BJ (cell line): ENCODE data around the gene L3MBTL1. TPM values are rescaled to one million over a fixed set of nuclear protein-coding genes. Genes with fewer than 3 reads are reported as not detected.

Source experiments
- CTCF ChIA-PET: fragments of 350-600 bp; formaldehyde crosslinking; extraction: SDS; loops from one replicate; lab custom pipeline; 2021; ENCODE audit warnings: antibody characterized with exemption, inconsistent platforms; lab: Yijun Ruan, JAX
- POLR2A ChIA-PET: fragments of 300-600 bp; sonication (Branson Sonifier 250); formaldehyde crosslinking; extraction: SDS; loops from one replicate; lab custom pipeline; 2021; ENCODE audit warnings: antibody characterized with exemption; lab: Charles Lee
- DNase-seq: peaks from one replicate; pipeline ENCODE4 v3.0.0-alpha.2; 2011; ENCODE audit warnings: low read depth
- H3K27me3 ChIP-seq: 2 replicates; pipeline ENCODE4 v1.6.0; 2011; ENCODE audit warnings: low read length; ENCODE audit not compliant: control insufficient read depth, insufficient read depth
- H3K36me3 ChIP-seq: 2 replicates; pipeline ENCODE4 v1.5.1; 2011; ENCODE audit warnings: low read length; ENCODE audit not compliant: control insufficient read depth, insufficient read depth
- H3K4me3 ChIP-seq: 2 replicates; pipeline ENCODE4 v1.5.1; 2011; ENCODE audit warnings: low read depth, mild to moderate bottlenecking, control low read depth, low read length
- polyA plus RNA-seq: library from polyadenylated mRNA; depleted of rRNA; stranded (reverse); fragments of >200 nt; gene quantifications from 2 replicates; pipeline ENCODE4 v1.2.3, GENCODE V29; 2011
- TF ChIP-seq, protein P1 (sequence below): IDR thresholded peaks from 2 replicates; pipeline ENCODE4 v1.5.1; 2011; ENCODE audit warnings: low read depth, mild to moderate bottlenecking, control low read depth, inconsistent platforms, low read length, moderate library complexity; ENCODE audit not compliant: insufficient read depth

The L3MBTL1 gene
- polyA plus RNA-seq, 1 experiment: 4.5 TPM

DNA sequence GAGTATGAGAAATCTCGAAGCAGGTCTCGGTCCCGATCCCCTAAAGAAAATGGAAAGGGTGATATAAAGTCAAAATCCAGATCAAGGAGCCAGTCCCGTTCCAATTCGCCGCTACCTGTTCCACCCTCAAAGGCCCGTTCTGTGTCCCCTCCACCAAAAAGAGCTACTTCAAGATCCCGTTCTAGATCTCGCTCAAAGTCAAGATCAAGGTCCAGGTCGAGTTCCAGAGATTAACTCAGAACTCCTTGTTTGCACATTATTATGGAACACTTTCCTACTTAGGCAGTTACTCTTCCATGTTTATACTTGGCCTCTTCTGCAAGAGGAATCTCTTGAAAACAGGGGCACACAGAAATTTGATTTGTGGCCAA is 46.7 kb upstream of the L3MBTL1 start:
- Histone ChIP-seq H3K36me3 (peaks cover 19% of the 10 kb centered on the region), H3K27me3 (no peaks in the 10 kb centered on the region), H3K4me3 (no peak overlapping the region)
- ChIA-PET CTCF (interaction anchor here (1.5 kb wide), 1 partner anchor 12 kb away, joined by 3 read pairs; no protein-coding TSS in a partner anchor), POLR2A (interaction anchor here (0.6 to 1.2 kb wide), 2 partner anchors 54 to 123 kb away, joined by 13 to 29 read pairs; no protein-coding TSS in a partner anchor)
- TF ChIP-seq, protein P1, sequence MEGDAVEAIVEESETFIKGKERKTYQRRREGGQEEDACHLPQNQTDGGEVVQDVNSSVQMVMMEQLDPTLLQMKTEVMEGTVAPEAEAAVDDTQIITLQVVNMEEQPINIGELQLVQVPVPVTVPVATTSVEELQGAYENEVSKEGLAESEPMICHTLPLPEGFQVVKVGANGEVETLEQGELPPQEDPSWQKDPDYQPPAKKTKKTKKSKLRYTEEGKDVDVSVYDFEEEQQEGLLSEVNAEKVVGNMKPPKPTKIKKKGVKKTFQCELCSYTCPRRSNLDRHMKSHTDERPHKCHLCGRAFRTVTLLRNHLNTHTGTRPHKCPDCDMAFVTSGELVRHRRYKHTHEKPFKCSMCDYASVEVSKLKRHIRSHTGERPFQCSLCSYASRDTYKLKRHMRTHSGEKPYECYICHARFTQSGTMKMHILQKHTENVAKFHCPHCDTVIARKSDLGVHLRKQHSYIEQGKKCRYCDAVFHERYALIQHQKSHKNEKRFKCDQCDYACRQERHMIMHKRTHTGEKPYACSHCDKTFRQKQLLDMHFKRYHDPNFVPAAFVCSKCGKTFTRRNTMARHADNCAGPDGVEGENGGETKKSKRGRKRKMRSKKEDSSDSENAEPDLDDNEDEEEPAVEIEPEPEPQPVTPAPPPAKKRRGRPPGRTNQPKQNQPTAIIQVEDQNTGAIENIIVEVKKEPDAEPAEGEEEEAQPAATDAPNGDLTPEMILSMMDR: no peak
- no peak for DNase-seq

DNA sequence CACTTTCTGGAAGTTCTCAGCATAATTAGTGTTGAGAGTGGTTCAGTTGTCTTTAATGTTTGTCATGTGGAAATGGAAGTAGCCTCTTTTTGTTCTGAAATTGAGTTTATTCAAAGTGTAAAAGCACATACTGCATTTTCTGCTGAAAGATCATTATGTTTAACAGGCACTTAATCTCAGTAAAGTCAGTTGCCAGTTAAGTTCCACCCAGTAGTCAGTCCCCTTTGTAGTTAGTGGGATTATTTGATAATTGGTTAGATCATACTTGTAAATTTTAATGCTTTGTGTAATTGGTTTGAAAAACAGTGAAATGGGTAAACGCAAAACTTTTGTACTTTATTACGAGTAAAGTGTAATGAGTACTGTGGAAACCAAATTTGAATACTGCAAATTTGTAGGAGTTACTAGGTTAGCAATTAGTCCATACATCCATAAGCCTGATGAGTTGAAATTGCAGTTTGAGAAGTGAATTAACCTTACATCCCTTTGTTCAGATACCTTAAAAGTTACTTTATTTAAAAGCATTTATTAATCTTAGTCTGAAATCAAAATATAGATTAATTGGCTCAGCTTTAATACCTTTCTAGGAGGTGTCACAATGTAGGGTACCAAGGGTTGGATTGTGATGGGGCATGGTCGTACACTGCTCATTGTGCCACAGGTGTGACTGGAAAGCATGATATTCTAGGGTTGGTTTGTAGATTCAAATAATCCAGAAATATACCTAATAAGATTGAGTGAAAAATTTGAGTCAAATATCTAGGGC is 45.4 kb upstream of the L3MBTL1 start:
- TF ChIP-seq, protein P1: no peak
- ChIA-PET POLR2A (interaction anchor here (0.6 to 1.2 kb wide), 2 partner anchors 52 to 79 kb away, joined by 5 to 29 read pairs; no protein-coding TSS in a partner anchor), CTCF (interaction anchor here (0.9 kb wide), 1 partner anchor 34 kb away, joined by 5 read pairs; no protein-coding TSS in a partner anchor)

DNA sequence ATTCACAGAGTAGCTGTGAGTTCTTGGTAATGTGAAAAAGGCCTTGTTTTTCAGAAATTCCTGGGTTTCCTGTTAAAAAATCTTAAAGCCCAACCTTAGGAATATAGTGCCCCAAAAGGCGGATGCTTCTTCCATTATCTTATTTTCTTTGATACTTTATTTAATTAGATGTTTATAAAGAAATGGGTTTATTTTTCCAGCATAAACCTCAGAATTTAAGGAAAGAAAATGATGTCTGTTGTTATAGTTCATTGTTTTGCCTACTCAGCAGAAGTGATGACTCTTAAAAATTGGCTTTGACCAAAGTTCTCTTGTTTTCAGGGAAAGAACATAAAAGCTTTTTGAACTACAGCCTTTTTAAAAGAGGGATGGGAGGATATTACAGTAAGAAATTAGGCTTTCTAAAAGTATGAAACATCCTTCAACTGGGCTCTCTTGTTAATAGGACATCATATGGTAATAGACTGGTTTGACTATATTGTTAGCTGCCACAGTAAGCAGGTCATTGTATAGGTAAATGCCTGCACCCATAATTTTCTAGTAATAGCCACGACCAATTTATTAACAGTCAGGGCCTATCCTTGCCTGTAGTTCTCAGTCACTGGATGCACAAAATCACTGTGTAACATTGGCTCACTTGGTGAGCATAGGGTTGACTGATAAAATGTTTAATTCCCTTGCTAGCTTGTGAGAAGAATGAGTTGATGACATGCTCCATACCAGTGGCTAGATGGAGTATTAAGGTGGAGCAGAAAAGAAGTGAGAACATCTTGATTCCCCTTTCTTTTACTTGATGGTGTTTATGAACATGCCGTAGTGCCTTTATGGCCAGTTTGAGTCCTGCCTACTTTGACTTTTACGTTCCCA is 44.6 kb upstream of the L3MBTL1 start:
- no peak for DNase-seq
- ChIA-PET POLR2A (interaction anchor here (0.6 kb wide), 1 partner anchor 1047 kb away, joined by 4 read pairs; no protein-coding TSS in a partner anchor), CTCF (interaction anchor here (0.9 kb wide), 1 partner anchor 33 kb away, joined by 5 read pairs; no protein-coding TSS in a partner anchor)
- H3K27me3 ChIP-seq: no peaks in the 10 kb centered on the region
- TF ChIP-seq, protein P1: no peak
- peaks cover 19% of the 10 kb centered on the region for H3K36me3 ChIP-seq
- H3K4me3 ChIP-seq: no peak overlapping the region

More for the DNA sequence above, 45.4 kb upstream of the L3MBTL1 start:
- no peak for DNase-seq
- H3K27me3 ChIP-seq: no peaks in the 10 kb centered on the region
- peaks cover 19% of the 10 kb centered on the region for H3K36me3 ChIP-seq
- no peak overlapping the region for H3K4me3 ChIP-seq

DNA sequence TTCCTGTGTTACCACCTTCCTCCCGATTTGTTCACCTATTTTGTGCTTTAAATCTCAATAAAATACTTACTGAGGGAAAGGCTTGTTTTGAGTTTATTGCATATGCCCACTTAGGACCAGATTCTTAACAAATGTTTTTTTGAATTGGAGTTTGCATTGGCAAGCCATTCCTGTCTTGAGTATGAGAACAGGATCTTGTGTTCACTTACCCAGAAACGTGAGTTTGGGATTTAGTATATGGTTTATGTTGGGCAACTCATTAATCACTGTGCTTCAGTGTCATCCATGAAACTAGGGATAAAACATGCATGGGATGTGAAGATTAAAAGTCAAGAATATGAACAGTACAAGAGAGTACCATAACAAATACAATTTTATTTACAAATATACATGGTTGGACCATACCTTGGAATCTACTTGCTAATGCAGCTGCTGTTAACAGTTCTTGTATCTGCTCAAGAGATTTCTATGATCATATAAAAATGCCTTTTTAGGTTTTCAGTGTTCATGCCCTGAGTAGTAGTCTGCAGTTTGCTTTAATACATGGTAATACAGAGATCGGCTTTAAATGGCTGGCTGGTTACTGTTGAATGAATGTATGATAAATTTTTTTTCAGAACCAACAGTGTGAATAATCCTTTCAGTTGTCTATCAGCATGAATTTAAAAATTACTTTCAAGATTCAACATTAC is 43.8 kb upstream of the L3MBTL1 start:
- DNase-seq: no peak
- no peaks in the 10 kb centered on the region for H3K27me3 ChIP-seq
- ChIA-PET CTCF (no interaction called here), POLR2A (interaction anchor here (0.6 kb wide), 1 partner anchor 1046 kb away, joined by 4 read pairs; no protein-coding TSS in a partner anchor)
- TF ChIP-seq, protein P1: no peak
- no peak overlapping the region for H3K4me3 ChIP-seq
- peaks cover 18% of the 10 kb centered on the region for H3K36me3 ChIP-seq
